Colonic mucosa (tissue), 4 donors: Measurements from ENCODE around the gene PLCB1. TPM values are rescaled to one million over a fixed set of nuclear protein-coding genes. Genes with fewer than 3 reads are reported as not detected.

Experiments used
- DNase-seq: peaks from one replicate; pipeline ENCODE4 v3.0.0-alpha.2; 2020
- H3K27ac ChIP-seq: fragments of 200-600 bp; one replicate; pipeline ENCODE4 v1.8.0; 2021
- H3K27me3 ChIP-seq: fragments of 200-600 bp; one replicate; pipeline ENCODE4 v1.8.0; 2021
- H3K36me3 ChIP-seq: fragments of 200-600 bp; one replicate; pipeline ENCODE4 v1.8.0; 2021
- H3K4me1 ChIP-seq: fragments of 200-600 bp; one replicate; pipeline ENCODE4 v1.8.0; 2021; ENCODE audit warnings: mild to moderate bottlenecking
- H3K4me3 ChIP-seq: fragments of 200-600 bp; one replicate; pipeline ENCODE4 v1.8.0; 2021
- H3K9ac ChIP-seq, 2 donors: one replicate each; pipeline ENCODE4 v1.7.0; 2013; ENCODE audit warnings: control low read depth in 2 of 2, low read depth in 2 of 2, low read length in 2 of 2
- H3K9me3 ChIP-seq: fragments of 200-600 bp; one replicate; pipeline ENCODE4 v1.8.0; 2021
- intact Hi-C: fragments of 100-400 bp; cut with DNase I; formaldehyde crosslinking; loops from one replicate; pipeline ENCODE4 v1.14.1; 2022
- total RNA-seq, 2 donors: library from RNA; stranded (reverse); fragmentation: NEBNext Ultra II Directional in 1 of 2; extraction: Animal tissue kit (Norgen Biotek cat#: 25700) in 1 of 2; gene quantifications; one replicate each; pipeline ENCODE4 v1.2.1, GENCODE V29; 2021
- TF ChIP-seq, protein P1 (sequence below): fragments of 200-600 bp; IDR thresholded peaks from one replicate; pipeline ENCODE4 v1.8.0; 2022; ENCODE audit warnings: antibody characterized with exemption, mild to moderate bottlenecking
- donor health status: healthy.
- donor health status: DM: no; HTN: no; CAD: no.
- donor health status: DM: no; HTN: no; CAD: no.

Gene PLCB1
- total RNA-seq, 2 donors from 2014 or later: 8.3 to 9.6 TPM

DNA sequence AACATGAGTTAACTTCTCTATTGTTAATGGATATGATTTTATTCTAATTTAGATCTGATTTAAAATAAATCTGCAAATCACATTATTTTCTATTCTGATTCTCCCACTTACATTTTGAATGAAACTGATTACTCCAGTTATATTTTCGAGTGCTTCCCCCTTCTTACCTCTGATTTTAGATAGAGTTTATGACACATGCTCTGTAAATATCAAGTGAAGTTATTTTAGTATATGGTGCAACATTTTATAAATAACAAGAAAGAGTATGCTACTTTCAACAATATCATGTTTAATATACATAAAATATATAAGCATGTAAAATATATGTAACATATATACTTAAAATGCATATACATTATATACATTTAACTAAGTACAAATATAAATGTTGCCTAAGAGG lies 38.9 kb downstream of the PLCB1 start:
- Histone ChIP-seq H3K4me1 (no peaks in the 10 kb centered on the region), H3K9me3 (no peaks in the 10 kb centered on the region), H3K27ac (no peak overlapping the region), H3K36me3 (no peaks in the 10 kb centered on the region), H3K4me3 (no peak overlapping the region), H3K9ac (no peak overlapping the region), H3K27me3 (no peaks in the 10 kb centered on the region)
- TF ChIP-seq, protein P1, sequence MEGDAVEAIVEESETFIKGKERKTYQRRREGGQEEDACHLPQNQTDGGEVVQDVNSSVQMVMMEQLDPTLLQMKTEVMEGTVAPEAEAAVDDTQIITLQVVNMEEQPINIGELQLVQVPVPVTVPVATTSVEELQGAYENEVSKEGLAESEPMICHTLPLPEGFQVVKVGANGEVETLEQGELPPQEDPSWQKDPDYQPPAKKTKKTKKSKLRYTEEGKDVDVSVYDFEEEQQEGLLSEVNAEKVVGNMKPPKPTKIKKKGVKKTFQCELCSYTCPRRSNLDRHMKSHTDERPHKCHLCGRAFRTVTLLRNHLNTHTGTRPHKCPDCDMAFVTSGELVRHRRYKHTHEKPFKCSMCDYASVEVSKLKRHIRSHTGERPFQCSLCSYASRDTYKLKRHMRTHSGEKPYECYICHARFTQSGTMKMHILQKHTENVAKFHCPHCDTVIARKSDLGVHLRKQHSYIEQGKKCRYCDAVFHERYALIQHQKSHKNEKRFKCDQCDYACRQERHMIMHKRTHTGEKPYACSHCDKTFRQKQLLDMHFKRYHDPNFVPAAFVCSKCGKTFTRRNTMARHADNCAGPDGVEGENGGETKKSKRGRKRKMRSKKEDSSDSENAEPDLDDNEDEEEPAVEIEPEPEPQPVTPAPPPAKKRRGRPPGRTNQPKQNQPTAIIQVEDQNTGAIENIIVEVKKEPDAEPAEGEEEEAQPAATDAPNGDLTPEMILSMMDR: no peak
- DNase-seq: no peak
- intact Hi-C loops: no loop called here

DNA sequence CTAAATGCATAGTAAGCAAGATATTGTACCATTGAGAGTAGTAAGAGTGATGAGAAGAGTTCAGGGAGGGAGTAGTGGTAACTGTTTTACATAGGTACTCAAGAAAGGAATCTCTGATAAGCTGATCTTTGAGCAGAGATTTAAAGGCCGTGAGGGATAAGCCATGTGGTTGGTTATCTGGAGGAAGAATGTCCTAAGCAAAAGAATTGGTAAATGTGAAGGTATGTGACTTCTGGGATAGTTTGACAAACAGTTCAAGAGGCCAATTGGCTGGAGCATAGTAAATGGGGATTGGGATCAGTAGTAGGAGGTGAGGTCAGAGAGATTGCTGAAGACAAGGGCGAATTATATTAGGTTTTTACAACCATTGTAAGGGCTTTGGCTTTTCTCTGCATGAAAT lies 40.1 kb downstream of the PLCB1 start:
- H3K9ac ChIP-seq: no peak overlapping the region
- no peak for DNase-seq
- H3K27ac ChIP-seq: no peak overlapping the region
- no peaks in the 10 kb centered on the region for H3K36me3 ChIP-seq
- intact Hi-C loops: no loop called here
- H3K9me3 ChIP-seq: no peaks in the 10 kb centered on the region
- H3K4me3 ChIP-seq: no peak overlapping the region
- no peaks in the 10 kb centered on the region for H3K4me1 ChIP-seq
- TF ChIP-seq, protein P1: no peak
- H3K27me3 ChIP-seq: no peaks in the 10 kb centered on the region

DNA sequence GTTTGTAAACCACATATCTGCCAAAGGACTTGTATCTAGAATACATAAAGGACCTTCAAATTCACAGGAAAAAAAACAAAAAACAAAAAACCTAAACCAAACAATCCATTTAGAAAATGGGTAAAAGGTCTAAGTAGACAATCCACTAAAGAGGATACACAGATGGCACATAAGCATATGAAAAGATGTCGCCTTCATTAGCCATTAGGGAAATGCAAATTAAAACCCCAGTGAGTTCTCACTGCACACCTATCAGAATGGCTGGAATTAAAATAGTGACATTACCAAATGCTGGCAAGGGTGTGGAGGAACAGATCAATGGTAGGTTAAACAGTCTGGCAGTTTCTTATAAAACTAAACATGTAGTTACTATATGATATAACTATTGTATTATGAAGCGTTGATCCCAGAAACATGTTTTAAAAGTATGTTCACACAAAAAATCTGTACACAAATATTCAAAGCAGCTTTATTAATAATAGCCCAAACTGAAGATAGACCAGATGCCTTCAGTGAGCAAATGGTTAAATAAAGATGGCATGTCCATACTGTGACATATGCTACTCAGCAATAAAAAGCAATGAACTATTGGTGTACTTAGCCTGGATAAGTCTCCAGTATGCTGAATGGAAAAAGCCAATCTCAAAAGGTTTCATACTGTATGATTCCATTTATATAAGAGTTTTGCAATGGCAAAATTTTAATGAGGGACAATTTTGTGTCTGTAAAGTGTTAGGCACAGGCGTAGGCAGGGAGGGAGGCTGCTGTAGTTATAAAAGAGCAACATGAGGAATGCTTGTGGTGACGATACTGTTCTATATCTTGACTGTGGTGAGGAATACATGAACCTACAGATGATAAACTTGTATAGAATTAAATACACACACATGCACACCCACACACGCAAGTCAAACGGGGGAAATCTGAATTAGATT lies 43.9 kb downstream of the PLCB1 start:
- intact Hi-C loops: no loop called here
- no peaks in the 10 kb centered on the region for H3K36me3 ChIP-seq
- H3K9me3 ChIP-seq: no peaks in the 10 kb centered on the region
- no peaks in the 10 kb centered on the region for H3K27me3 ChIP-seq
- H3K4me3 ChIP-seq: no peak overlapping the region
- no peak for DNase-seq
- H3K27ac ChIP-seq: no peak overlapping the region
- no peak overlapping the region for H3K9ac ChIP-seq
- no peaks in the 10 kb centered on the region for H3K4me1 ChIP-seq
- TF ChIP-seq, protein P1: no peak

DNA sequence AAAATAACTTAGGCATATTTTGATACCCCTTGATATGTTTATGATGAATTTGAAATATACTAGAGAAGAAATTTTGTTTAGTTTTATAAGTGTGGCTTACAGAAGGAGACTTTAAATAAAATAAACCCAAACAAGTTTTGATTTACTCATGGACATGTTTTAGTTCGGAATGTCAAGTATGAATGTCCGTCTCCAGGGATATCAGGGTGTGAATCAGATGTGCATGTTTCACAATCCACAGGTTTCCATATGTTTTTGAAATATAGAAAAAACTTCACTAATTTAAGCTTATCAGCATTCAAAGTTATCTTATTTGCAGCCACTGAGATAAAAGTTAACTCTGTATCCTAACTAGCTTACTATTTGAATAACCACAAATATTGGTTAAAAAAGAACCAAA lies 51.5 kb downstream of the PLCB1 start:
- DNase-seq: no peak
- H3K27me3 ChIP-seq: no peaks in the 10 kb centered on the region
- intact Hi-C loops: no loop called here
- H3K9ac ChIP-seq: no peak overlapping the region
- no peak overlapping the region for H3K27ac ChIP-seq
- no peaks in the 10 kb centered on the region for H3K9me3 ChIP-seq
- TF ChIP-seq, protein P1: no peak
- no peaks in the 10 kb centered on the region for H3K36me3 ChIP-seq
- no peak overlapping the region for H3K4me3 ChIP-seq
- no peaks in the 10 kb centered on the region for H3K4me1 ChIP-seq

DNA sequence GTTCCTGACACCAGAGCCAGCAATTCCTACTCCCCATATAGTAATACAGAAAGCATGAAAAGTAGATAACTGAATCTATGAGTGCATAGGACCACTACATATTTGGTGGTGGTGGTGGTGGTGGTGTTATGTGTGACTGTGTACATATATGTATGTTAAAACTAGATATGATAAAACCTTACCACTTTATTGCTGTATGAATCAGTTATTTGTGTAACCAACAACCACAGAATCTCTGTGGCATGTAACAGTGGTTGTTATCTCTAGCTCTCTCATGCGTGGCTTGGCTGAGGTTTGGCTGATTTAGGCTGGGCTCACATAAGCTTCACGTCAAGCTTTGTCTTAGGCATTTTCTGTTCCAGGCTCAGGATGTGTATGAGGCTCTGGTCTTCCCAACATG lies 55.7 kb downstream of the PLCB1 start:
- H3K27me3 ChIP-seq: no peaks in the 10 kb centered on the region
- TF ChIP-seq, protein P1: no peak
- no peak for DNase-seq
- H3K27ac ChIP-seq: no peak overlapping the region
- H3K4me1 ChIP-seq: no peaks in the 10 kb centered on the region
- H3K36me3 ChIP-seq: no peaks in the 10 kb centered on the region
- intact Hi-C loops: no loop called here
- H3K4me3 ChIP-seq: no peak overlapping the region
- no peaks in the 10 kb centered on the region for H3K9me3 ChIP-seq
- no peak overlapping the region for H3K9ac ChIP-seq
